NCI-H1417 (cell line): ENCODE results near the gene PAQR4.

Source experiments
- DNase-seq, 3 experiments: peaks; one replicate each; lab custom pipeline; 2025; lab: John Stamatoyannopoulos, UW

The PAQR4 gene

GRCh38 chr16:3004781-3005284 is 35.7 kb downstream of the PAQR4 start:
- DNase-seq = peak; percentile 50 to 70 (median 59)

- DNase-seq = no peak
Observed at GRCh38 chr16:3007059-3007956, 38.2 kb downstream of the PAQR4 start.

GRCh38 chr16:3007957-3008689 is 39.0 kb downstream of the PAQR4 start:
- DNase-seq = no peak

- no peak for DNase-seq
Observed at GRCh38 chr16:3008690-3009037, 39.5 kb downstream of the PAQR4 start.

- DNase-seq = peak in 2 of 3 experiments; percentile 15 to 24
Observed at GRCh38 chr16:3009568-3010390, 40.6 kb downstream of the PAQR4 start.

GRCh38 chr16:3010510-3010909 is 41.4 kb downstream of the PAQR4 start:
- DNase-seq = no peak

GRCh38 chr16:3012246-3012645 is 43.1 kb downstream of the PAQR4 start:
- peak; percentile 81 to 94 (median 90) for DNase-seq

- DNase-seq = peak; percentile 87 to 95 (median 92)
Observed at GRCh38 chr16:3012828-3013420, 43.8 kb downstream of the PAQR4 start, which contains the start of gene CLDN9. TSS of gene CLDN9 (plus strand) at chr16:3012923. CDS start at chr16:3013363, 440 bp downstream.

GRCh38 chr16:3013491-3013951 is 44.4 kb downstream of the PAQR4 start:
- peak in 1 of 3 experiments; percentile 47 for DNase-seq

GRCh38 chr16:3013998-3014690 is 45.0 kb downstream of the PAQR4 start:
- no peak for DNase-seq

- DNase-seq = no peak
Observed at GRCh38 chr16:3014971-3015370, 45.8 kb downstream of the PAQR4 start.

- no peak for DNase-seq
Observed at GRCh38 chr16:3015865-3016521, 46.8 kb downstream of the PAQR4 start.

- DNase-seq = no peak
Observed at GRCh38 chr16:3017344-3017743, 48.2 kb downstream of the PAQR4 start.

GRCh38 chr16:3017794-3018506 is 48.8 kb downstream of the PAQR4 start, which contains the start of gene CLDN6:
TSS of gene CLDN6 (minus strand) at chr16:3018183. CDS start at chr16:3016021, 2,162 bp downstream.
- DNase-seq = peak in 1 of 3 experiments; percentile 2

- no peak for DNase-seq
Observed at GRCh38 chr16:3019594-3020246, 50.6 kb downstream of the PAQR4 start.

- DNase-seq = peak; percentile 65 to 93 (median 66)
Observed at GRCh38 chr16:3020247-3020603, 51.1 kb downstream of the PAQR4 start, which contains the start of gene TNFRSF12A. TSS of gene TNFRSF12A (plus strand) at chr16:3020368. CDS start at chr16:3020398, 30 bp downstream.

- peak; percentile 42 to 68 (median 57) for DNase-seq
Observed at GRCh38 chr16:3020604-3021448, 51.7 kb downstream of the PAQR4 start.
